Thyroid gland (tissue), 4 donors: ENCODE data around the gene MAP6.

Experiments used
- CTCF ChIP-seq, 6 experiments: fragments of 200-600 bp in 3 of 6; fragments of 450-650 bp in 3 of 6; sonication (generic) in 3 of 6; IDR thresholded peaks; one replicate each; pipeline ENCODE4 v1.5.1; 2016 to 2019; ENCODE audit warnings: antibody characterized with exemption in 6 of 6, mild to moderate bottlenecking in 2 of 6, inconsistent platforms in 1 of 6, moderate library complexity in 1 of 6
- POLR2A ChIP-seq, 2 donors: fragments of 450-650 bp; IDR thresholded peaks; one replicate each; pipeline ENCODE4 v1.6.1; 2017; ENCODE audit warnings: antibody characterized with exemption in 2 of 2, mild to moderate bottlenecking in 2 of 2, moderate library complexity in 1 of 2

- no peak for TF ChIP-seq POLR2A (IDR thresholded peaks at IDR 0.05)
- no peak for TF ChIP-seq CTCF (IDR thresholded peaks at IDR 0.05)
These were observed 73.4 kb downstream of the MAP6 start for GRCh38 chr11:75595429-75595828.
